Psoas muscle (tissue), 8 donors: ENCODE measurements around the gene RASEF. TPM values are rescaled to one million over a fixed set of nuclear protein-coding genes. Genes with fewer than 3 reads are reported as not detected.

Experiments
- ATAC-seq, 4 donors: fragments of 200-7000 bp; cut with Tn5 transposase; one replicate each; pipeline ENCODE4 v1.9.1; 2020; ENCODE audit warnings: moderate library complexity in 3 of 4, mild to moderate bottlenecking in 2 of 4
- DNase-seq, 2 donors: peaks; one replicate each; pipeline ENCODE4 v3.0.0-alpha.2; 2020
- H3K27ac ChIP-seq: fragments of 200-600 bp; one replicate; pipeline ENCODE4 v1.8.0; 2022
- H3K27me3 ChIP-seq, 3 donors: fragments of 200-600 bp in 1 of 3; one replicate each; pipeline versions ENCODE4 v1.6.1 to v1.8.0; 2013 to 2022; ENCODE audit warnings: low read length in 2 of 3, mild to moderate bottlenecking in 2 of 3, moderate library complexity in 1 of 3; ENCODE audit not compliant: insufficient read depth in 3 of 3
- H3K36me3 ChIP-seq, 2 donors: fragments of 200-600 bp in 1 of 2; one replicate each; pipeline versions ENCODE4 v1.6.1 to v1.8.0; 2013 to 2022; ENCODE audit warnings: low read depth in 1 of 2, mild to moderate bottlenecking in 1 of 2, moderate library complexity in 1 of 2; ENCODE audit not compliant: insufficient read depth in 1 of 2
- H3K4me1 ChIP-seq: fragments of 200-600 bp; one replicate; pipeline ENCODE4 v1.8.0; 2022
- H3K4me3 ChIP-seq: fragments of 200-600 bp; one replicate; pipeline ENCODE4 v1.8.0; 2022; ENCODE audit warnings: mild to moderate bottlenecking
- H3K9me3 ChIP-seq: fragments of 200-600 bp; one replicate; pipeline ENCODE4 v1.8.0; 2022
- CTCF ChIP-seq: fragments of 200-600 bp; IDR thresholded peaks from one replicate; pipeline ENCODE4 v1.8.0; 2022; ENCODE audit warnings: antibody characterized with exemption
- WGBS, 3 donors: extraction: QIAGEN DNeasy Blood & Tissue Kit; methylation state at CpG; one replicate each; pipeline versions ENCODE4 v1.1.6 to v1.1.7; 2013; 5-methylcytosine and 5-hydroxymethylcytosine counted together
- intact Hi-C, 2 donors: fragments of 100-400 bp; cut with DNase I; formaldehyde crosslinking; loops; one replicate each; pipeline versions ENCODE4 v1.11.0 to v1.14.2; 2022
- polyA plus RNA-seq, 3 donors: library from polyadenylated mRNA; stranded (reverse); fragments of 200-250 nt; gene quantifications; one replicate each; pipeline ENCODE4 v1.2.3, GENCODE V29; 2013
- total RNA-seq, 4 donors: library from RNA; stranded (reverse); fragmentation: NEBNext Ultra II Directional in 2 of 4; extraction: Animal tissue kit (Norgen Biotek cat#: 25700) in 2 of 4; gene quantifications; one replicate each; pipeline versions ENCODE4 v1.2.1 to v1.2.4, GENCODE V29; 2021 to 2023
- donor health status: healthy with polysubstance abuse.
- donor health status: DM: no; HTN: no; CAD: no; lungs with moderate emphysema.
- donor health status: Bipolar disorder and iron deficiency.
- donor health status: healthy.
- donor health status: DM: yes; HTN: yes; CAD: no.
- donor health status: DM: no; HTN: no; CAD: no.
- donor health status: DM: no; HTN: no; CAD: no.
- donor health status: DM: yes; HTN: yes; CAD: no.

The RASEF gene
- total and polyA plus RNA-seq, 7 donors = 0.01 to 0.11 (median 0.06) TPM; not detected in 1

- no peaks in the 10 kb centered on the region for H3K9me3 ChIP-seq
- no peaks in the 10 kb centered on the region for H3K27me3 ChIP-seq
- no peak overlapping the region for H3K4me3 ChIP-seq
- no peak overlapping the region for H3K27ac ChIP-seq
- ATAC-seq = no peak
- DNase-seq = no peak
- no peaks in the 10 kb centered on the region for H3K4me1 ChIP-seq
- no peak for TF ChIP-seq CTCF
- WGBS, 3 donors = 59 to 62% (median 60%) methylated on average over 7 of the region's 7 CpGs
- intact Hi-C loops = no loop called here
- H3K36me3 ChIP-seq = no peaks in the 10 kb centered on the region
Measured at GRCh38 chr9:83024506-83025125, 38.3 kb downstream of the RASEF start.

GRCh38 chr9:83023151-83023550 lies 39.8 kb downstream of the RASEF start:
- H3K9me3 ChIP-seq = no peaks in the 10 kb centered on the region
- no peak for TF ChIP-seq CTCF
- intact Hi-C loops = no loop called here
- no peaks in the 10 kb centered on the region for H3K4me1 ChIP-seq
- no peak overlapping the region for H3K4me3 ChIP-seq
- ATAC-seq (no peak), DNase-seq (no peak)
- WGBS, 3 donors = 74 to 88% (median 76%) methylated on average over 1 of the region's 1 CpG
- H3K36me3 ChIP-seq = no peaks in the 10 kb centered on the region
- no peaks in the 10 kb centered on the region for H3K27me3 ChIP-seq
- no peak overlapping the region for H3K27ac ChIP-seq

- Histone ChIP-seq H3K4me1 (no peaks in the 10 kb centered on the region), H3K9me3 (no peaks in the 10 kb centered on the region), H3K36me3 (no peaks in the 10 kb centered on the region), H3K4me3 (no peak overlapping the region), H3K27me3 (no peaks in the 10 kb centered on the region), H3K27ac (no peak overlapping the region)
- no peak for DNase-seq
- no peak for ATAC-seq
- no peak for TF ChIP-seq CTCF
- intact Hi-C loops = no loop called here
- WGBS, 3 donors = 82 to 88% (median 87%) methylated on average over 2 of the region's 2 CpGs
Measured at GRCh38 chr9:83020864-83021263, 42.1 kb downstream of the RASEF start.

GRCh38 chr9:83020327-83020726 lies 42.6 kb downstream of the RASEF start:
- no peak for ATAC-seq

More at GRCh38 chr9:83020327-83020726, 42.6 kb downstream of the RASEF start:
- WGBS, 3 donors = 74 to 80% (median 80%) methylated on average over 7 of the region's 7 CpGs
- Histone ChIP-seq H3K27ac (no peak overlapping the region), H3K27me3 (no peaks in the 10 kb centered on the region), H3K4me1 (no peaks in the 10 kb centered on the region), H3K9me3 (no peaks in the 10 kb centered on the region), H3K4me3 (no peak overlapping the region), H3K36me3 (no peaks in the 10 kb centered on the region)
- intact Hi-C loops = no loop called here
- no peak for DNase-seq
- no peak for TF ChIP-seq CTCF
